RWPE1 (cell line): ENCODE measurements around the gene TLX1.

Experiments used
- CTCF ChIA-PET: fragments of 350-600 bp; sonication (Branson Sonifier 250); formaldehyde crosslinking; extraction: SDS; loops from one replicate; lab custom pipeline; 2021; lab: Yijun Ruan, JAX
- POLR2A ChIA-PET: fragments of 400-600 bp; formaldehyde crosslinking; extraction: SDS; loops from one replicate; lab custom pipeline; 2020; ENCODE audit warnings: antibody characterized with exemption; ENCODE audit not compliant: low non-redundant PET; lab: Yijun Ruan, JAX
- DNase-seq: peaks from one replicate; pipeline ENCODE4 v3.0.0; 2012; ENCODE audit warnings: low spot score
- H3K27ac ChIP-seq: fragments of 450-650 bp; 2 replicates; pipeline ENCODE4 v1.5.1; 2017
- CTCF ChIP-seq: fragments of 450-650 bp; conservative IDR thresholded peaks from 2 replicates; pipeline ENCODE4 v1.5.1; 2017; ENCODE audit warnings: low read depth, mild to moderate bottlenecking

Gene TLX1

GRCh38 chr10:101176577-101176976 is 45.5 kb downstream of the TLX1 start:
- no peak overlapping the region for H3K27ac ChIP-seq
- TF ChIP-seq CTCF = no peak
- ChIA-PET POLR2A (no interaction called here), CTCF (interaction anchor here (0.6 kb wide), 1 partner anchor 1379 kb away, joined by 3 read pairs; no protein-coding TSS in a partner anchor)
- no peak for DNase-seq

- ChIA-PET CTCF (no interaction called here), POLR2A (no interaction called here)
- TF ChIP-seq CTCF = no peak
- DNase-seq = no peak
- no peak overlapping the region for H3K27ac ChIP-seq
Measured at GRCh38 chr10:101182936-101183335, 51.8 kb downstream of the TLX1 start.

- no peak for TF ChIP-seq CTCF
- CTCF ChIA-PET = interaction anchor here (0.6 kb wide), 1 partner anchor 15 kb away, joined by 5 read pairs; no protein-coding TSS in a partner anchor
- H3K27ac ChIP-seq = no peak overlapping the region
- POLR2A ChIA-PET = no interaction called here
- no peak for DNase-seq
Measured at GRCh38 chr10:101183458-101184183, 52.5 kb downstream of the TLX1 start.
